AG04449 (cell line): ENCODE data around the gene TMEM221.

Experiments used
- CTCF ChIA-PET: fragments of 350-600 bp; formaldehyde crosslinking; extraction: SDS; loops from one replicate; lab custom pipeline; 2021; ENCODE audit warnings: antibody characterized with exemption; lab: Yijun Ruan, JAX
- POLR2A ChIA-PET: fragments of 400-600, 350-600 bp; formaldehyde crosslinking; extraction: SDS; loops from one replicate; lab custom pipeline; 2020; ENCODE audit warnings: antibody characterized with exemption, inconsistent platforms; lab: Yijun Ruan, JAX
- DNase-seq: peaks from one replicate; pipeline ENCODE4 v3.0.0-alpha.2; 2010; ENCODE audit warnings: low read depth, low spot score
- H3K4me3 ChIP-seq: 2 replicates; pipeline ENCODE4 v1.5.1; 2011; ENCODE audit warnings: low read depth, mild to moderate bottlenecking, control low read depth, low read length
- CTCF ChIP-seq: IDR thresholded peaks from one replicate; pipeline ENCODE4 v1.5.1; 2011; ENCODE audit warnings: mild to moderate bottlenecking, moderate library complexity, low read length, control low read depth, inconsistent platforms; ENCODE audit not compliant: insufficient read depth; ENCODE audit errors: missing control alignments

Gene TMEM221

GRCh38 chr19:17406887-17407196, 41.6 kb downstream of the TMEM221 start:
- TF ChIP-seq CTCF = no peak
- no peak for DNase-seq
- H3K4me3 ChIP-seq = no peak overlapping the region
- CTCF ChIA-PET = no interaction called here
- POLR2A ChIA-PET = interaction anchor here (2.2 kb wide), 1 partner anchor 13 kb away, joined by 5 read pairs; the partner anchor contains the start of gene MVB12A

- no peak overlapping the region for H3K4me3 ChIP-seq
- ChIA-PET POLR2A (interaction anchor here (2.2 kb wide), 1 partner anchor 13 kb away, joined by 5 read pairs; the partner anchor contains the start of gene MVB12A), CTCF (interaction anchor here (1.2 kb wide), 1 partner anchor 13 kb away, joined by 6 read pairs; the partner anchor contains the start of gene CCDC194)
- no peak for DNase-seq
- no peak for TF ChIP-seq CTCF
Measured at GRCh38 chr19:17406046-17406886, 42.2 kb downstream of the TMEM221 start.

- DNase-seq = no peak
Measured at GRCh38 chr19:17405250-17406045, 43.0 kb downstream of the TMEM221 start, which contains the start of gene BST2. TSS of gene BST2 (minus strand) at chr19:17405630. CDS start at chr19:17405575, 55 bp downstream.

GRCh38 chr19:17404621-17405249, 43.7 kb downstream of the TMEM221 start:
- no peak overlapping the region for H3K4me3 ChIP-seq
- DNase-seq = no peak
- CTCF ChIA-PET = interaction anchor here (0.6 to 2.1 kb wide), 6 partner anchors 8 to 19 kb away, joined by 3 to 8 read pairs (median 4); partner anchors contain the start of gene CCDC194
- POLR2A ChIA-PET = interaction anchor here (2.2 kb wide), 1 partner anchor 15 kb away, joined by 5 read pairs; the partner anchor contains the start of gene MVB12A
- no peak for TF ChIP-seq CTCF

More at GRCh38 chr19:17405250-17406045, 43.0 kb downstream of the TMEM221 start, which contains the start of gene BST2:
- H3K4me3 ChIP-seq = no peak within 1 kb of the TSS
- POLR2A ChIA-PET = interaction anchor here (2.2 kb wide), 1 partner anchor 14 kb away, joined by 5 read pairs; the partner anchor contains the start of gene MVB12A
- TF ChIP-seq CTCF = no peak
- CTCF ChIA-PET = interaction anchor here (0.6 to 2.1 kb wide), 5 partner anchors 9 to 19 kb away, joined by 3 to 6 read pairs (median 4); partner anchors contain the start of gene CCDC194

- ChIA-PET POLR2A (no interaction called here), CTCF (interaction anchor here (0.8 to 2.1 kb wide), 4 partner anchors 15 to 111 kb away, joined by 3 to 8 read pairs (median 4); no protein-coding TSS in a partner anchor)
- DNase-seq = no peak
- TF ChIP-seq CTCF = no peak
- no peak overlapping the region for H3K4me3 ChIP-seq
Measured at GRCh38 chr19:17404015-17404414, 44.5 kb downstream of the TMEM221 start.
